Immature natural killer cell (primary cell): ENCODE measurements around the gene ESRRG. TPM values are rescaled to one million over a fixed set of nuclear protein-coding genes. Genes with fewer than 3 reads are reported as not detected.

Experiments used
- DNase-seq, 3 donors: peaks; one replicate each; pipeline ENCODE4 v3.0.0; 2022; ENCODE audit warnings: mixed read lengths in 1 of 3
- H3K27ac Mint-ChIP-seq, 6 donors: one replicate each; pipeline ENCODE4 v1.8.0; 2020; ENCODE audit warnings: mixed read lengths in 6 of 6, mild to moderate bottlenecking in 5 of 6, inconsistent platforms in 4 of 6, moderate library complexity in 3 of 6
- H3K27me3 Mint-ChIP-seq, 3 donors: one replicate each; pipeline ENCODE4 v1.8.0; 2020 to 2021; ENCODE audit warnings: low read depth in 3 of 3, mild to moderate bottlenecking in 3 of 3, mixed read lengths in 3 of 3, moderate library complexity in 3 of 3, inconsistent platforms in 1 of 3
- H3K36me3 Mint-ChIP-seq, 3 donors: one replicate each; pipeline ENCODE4 v1.8.0; 2020; ENCODE audit warnings: mixed read lengths in 3 of 3, inconsistent platforms in 2 of 3, mild to moderate bottlenecking in 2 of 3
- H3K4me1 Mint-ChIP-seq, 2 donors: one replicate each; pipeline ENCODE4 v1.8.0; 2020; ENCODE audit warnings: inconsistent platforms in 2 of 2, mild to moderate bottlenecking in 2 of 2, mixed read lengths in 2 of 2, moderate library complexity in 1 of 2
- H3K4me3 Mint-ChIP-seq, 5 donors: one replicate each; pipeline ENCODE4 v1.8.0; 2020; ENCODE audit warnings: mild to moderate bottlenecking in 5 of 5, mixed read lengths in 5 of 5, inconsistent platforms in 3 of 5, moderate library complexity in 3 of 5
- H3K9me3 Mint-ChIP-seq, 6 donors: one replicate each; pipeline ENCODE4 v1.8.0; 2020; ENCODE audit warnings: mild to moderate bottlenecking in 6 of 6, mixed read lengths in 6 of 6, inconsistent platforms in 4 of 6, moderate library complexity in 3 of 6
- polyA plus RNA-seq, 3 donors: library from polyadenylated mRNA; unstranded; fragments of 300-500 nt; fragmentation: Illumina TruSeq; gene quantifications; one replicate each; pipeline ENCODE4 v1.2.3, GENCODE V29; 2021

The ESRRG gene
- polyA plus RNA-seq, 3 donors from 2014 or later: not detected

GRCh38 chr1:216604771-216605170, 118.5 kb downstream of the ESRRG start:
- H3K27ac Mint-ChIP-seq: no peak overlapping the region
- H3K4me1 Mint-ChIP-seq: peaks cover 0 to 4% of the 10 kb centered on the region in 2 donors
- H3K27me3 Mint-ChIP-seq: peaks cover 0 to 2% (median 0%) of the 10 kb centered on the region in 3 donors
- DNase-seq: no peak
- peaks cover 0 to 28% (median 9%) of the 10 kb centered on the region in 6 donors for H3K9me3 Mint-ChIP-seq
- peaks cover 0 to 6% (median 0%) of the 10 kb centered on the region in 3 donors for H3K36me3 Mint-ChIP-seq
- H3K4me3 Mint-ChIP-seq: no peak overlapping the region

- H3K27me3 Mint-ChIP-seq: peaks cover 0 to 2% (median 0%) of the 10 kb centered on the region in 3 donors
- peaks cover 0 to 6% (median 0%) of the 10 kb centered on the region in 3 donors for H3K36me3 Mint-ChIP-seq
- H3K9me3 Mint-ChIP-seq: peaks cover 2 to 28% (median 10%) of the 10 kb centered on the region in 6 donors
- H3K4me3 Mint-ChIP-seq: peak overlapping the region; percentile 36 to 62 (median 52)
- no peak overlapping the region for H3K27ac Mint-ChIP-seq
- H3K4me1 Mint-ChIP-seq: peaks cover 0 to 4% of the 10 kb centered on the region in 2 donors
- no peak for DNase-seq
These were observed 122.3 kb downstream of the ESRRG start for GRCh38 chr1:216600730-216601609.

GRCh38 chr1:216599851-216600250, 123.4 kb downstream of the ESRRG start:
- Mint-ChIP-seq H3K36me3 (peaks cover 0 to 6% (median 0%) of the 10 kb centered on the region in 3 donors), H3K27me3 (peaks cover 0 to 2% (median 0%) of the 10 kb centered on the region in 3 donors), H3K27ac (no peak overlapping the region), H3K4me3 (peak overlapping the region in 2 of 5 donors; percentile 0 to 69), H3K9me3 (peaks cover 2 to 28% (median 13%) of the 10 kb centered on the region in 6 donors), H3K4me1 (peaks cover 0 to 4% of the 10 kb centered on the region in 2 donors)
- no peak for DNase-seq

GRCh38 chr1:216598448-216598847, 124.8 kb downstream of the ESRRG start:
- H3K9me3 Mint-ChIP-seq: peaks cover 2 to 25% (median 9%) of the 10 kb centered on the region in 6 donors
- peaks cover 0 to 6% (median 0%) of the 10 kb centered on the region in 3 donors for H3K36me3 Mint-ChIP-seq
- H3K27me3 Mint-ChIP-seq: peaks cover 0 to 2% (median 0%) of the 10 kb centered on the region in 3 donors
- no peak overlapping the region for H3K27ac Mint-ChIP-seq
- peaks cover 0 to 4% of the 10 kb centered on the region in 2 donors for H3K4me1 Mint-ChIP-seq
- no peak overlapping the region for H3K4me3 Mint-ChIP-seq
- no peak for DNase-seq

- Mint-ChIP-seq H3K36me3 (peaks cover 0 to 2% (median 0%) of the 10 kb centered on the region in 3 donors), H3K9me3 (peaks cover 4 to 36% (median 11%) of the 10 kb centered on the region in 6 donors), H3K4me1 (peaks cover 0 to 4% of the 10 kb centered on the region in 2 donors), H3K27me3 (peaks cover 0 to under 1% (median 0%) of the 10 kb centered on the region in 3 donors), H3K27ac (no peak overlapping the region), H3K4me3 (no peak overlapping the region)
- no peak for DNase-seq
These were observed 126.9 kb downstream of the ESRRG start for GRCh38 chr1:216596281-216596862.

- Mint-ChIP-seq H3K4me3 (no peak overlapping the region), H3K36me3 (peaks cover 0 to 3% (median 0%) of the 10 kb centered on the region in 3 donors), H3K27me3 (no peaks in the 10 kb centered on the region), H3K27ac (no peak overlapping the region), H3K9me3 (peaks cover 5 to 33% (median 18%) of the 10 kb centered on the region in 6 donors), H3K4me1 (no peaks in the 10 kb centered on the region)
- DNase-seq: no peak
These were observed 135.5 kb downstream of the ESRRG start for GRCh38 chr1:216587715-216588114.

- Mint-ChIP-seq H3K27ac (no peak overlapping the region), H3K27me3 (no peaks in the 10 kb centered on the region), H3K4me1 (no peaks in the 10 kb centered on the region), H3K36me3 (no peaks in the 10 kb centered on the region), H3K9me3 (peaks cover 2 to 35% (median 16%) of the 10 kb centered on the region in 6 donors), H3K4me3 (no peak overlapping the region)
- no peak for DNase-seq
These were observed 141.1 kb downstream of the ESRRG start for GRCh38 chr1:216582151-216582550.

- Mint-ChIP-seq H3K4me3 (no peak overlapping the region), H3K27me3 (peaks cover 0 to 2% (median 0%) of the 10 kb centered on the region in 3 donors), H3K36me3 (no peaks in the 10 kb centered on the region), H3K4me1 (no peaks in the 10 kb centered on the region), H3K27ac (no peak overlapping the region), H3K9me3 (peaks cover 5 to 48% (median 17%) of the 10 kb centered on the region in 6 donors)
- DNase-seq: no peak
These were observed 142.6 kb downstream of the ESRRG start for GRCh38 chr1:216580538-216581057.

GRCh38 chr1:216576234-216576937, 146.8 kb downstream of the ESRRG start:
- no peaks in the 10 kb centered on the region for H3K4me1 Mint-ChIP-seq
- H3K27me3 Mint-ChIP-seq: peaks cover 1 to 2% (median 1%) of the 10 kb centered on the region in 3 donors

GRCh38 chr1:216566641-216567205, 156.5 kb downstream of the ESRRG start:
- Mint-ChIP-seq H3K36me3 (peaks cover 0 to 3% (median 0%) of the 10 kb centered on the region in 3 donors), H3K27me3 (peaks cover 0 to 2% (median 2%) of the 10 kb centered on the region in 3 donors), H3K4me3 (no peak overlapping the region), H3K27ac (no peak overlapping the region), H3K9me3 (peaks cover 0 to 49% (median 12%) of the 10 kb centered on the region in 6 donors), H3K4me1 (no peaks in the 10 kb centered on the region)
- no peak for DNase-seq

More at GRCh38 chr1:216576234-216576937, 146.8 kb downstream of the ESRRG start:
- Mint-ChIP-seq H3K36me3 (no peaks in the 10 kb centered on the region), H3K9me3 (peaks cover 4 to 47% (median 8%) of the 10 kb centered on the region in 6 donors), H3K27ac (no peak overlapping the region), H3K4me3 (no peak overlapping the region)
- DNase-seq: no peak

- Mint-ChIP-seq H3K27ac (no peak overlapping the region), H3K4me3 (no peak overlapping the region), H3K9me3 (peaks cover 0 to 29% (median 8%) of the 10 kb centered on the region in 6 donors), H3K27me3 (no peaks in the 10 kb centered on the region), H3K36me3 (no peaks in the 10 kb centered on the region), H3K4me1 (no peaks in the 10 kb centered on the region)
- DNase-seq: no peak
These were observed 160.1 kb downstream of the ESRRG start for GRCh38 chr1:216563087-216563486.

- no peaks in the 10 kb centered on the region for H3K27me3 Mint-ChIP-seq
- DNase-seq: no peak
- no peak overlapping the region for H3K27ac Mint-ChIP-seq
- H3K4me1 Mint-ChIP-seq: no peaks in the 10 kb centered on the region
- H3K4me3 Mint-ChIP-seq: no peak overlapping the region
- peaks cover 0 to 25% (median 10%) of the 10 kb centered on the region in 6 donors for H3K9me3 Mint-ChIP-seq
- H3K36me3 Mint-ChIP-seq: no peaks in the 10 kb centered on the region
These were observed 160.8 kb downstream of the ESRRG start for GRCh38 chr1:216562383-216562782.

- H3K9me3 Mint-ChIP-seq: peaks cover 2 to 22% (median 6%) of the 10 kb centered on the region in 6 donors
- no peak for DNase-seq
- no peak overlapping the region for H3K4me3 Mint-ChIP-seq
- H3K36me3 Mint-ChIP-seq: no peaks in the 10 kb centered on the region
- no peaks in the 10 kb centered on the region for H3K27me3 Mint-ChIP-seq
- no peaks in the 10 kb centered on the region for H3K4me1 Mint-ChIP-seq
- no peak overlapping the region for H3K27ac Mint-ChIP-seq
These were observed 162.7 kb downstream of the ESRRG start for GRCh38 chr1:216560527-216560926.
